ENCODE measurements around the gene PRKAB1.

The PRKAB1 gene

DNA sequence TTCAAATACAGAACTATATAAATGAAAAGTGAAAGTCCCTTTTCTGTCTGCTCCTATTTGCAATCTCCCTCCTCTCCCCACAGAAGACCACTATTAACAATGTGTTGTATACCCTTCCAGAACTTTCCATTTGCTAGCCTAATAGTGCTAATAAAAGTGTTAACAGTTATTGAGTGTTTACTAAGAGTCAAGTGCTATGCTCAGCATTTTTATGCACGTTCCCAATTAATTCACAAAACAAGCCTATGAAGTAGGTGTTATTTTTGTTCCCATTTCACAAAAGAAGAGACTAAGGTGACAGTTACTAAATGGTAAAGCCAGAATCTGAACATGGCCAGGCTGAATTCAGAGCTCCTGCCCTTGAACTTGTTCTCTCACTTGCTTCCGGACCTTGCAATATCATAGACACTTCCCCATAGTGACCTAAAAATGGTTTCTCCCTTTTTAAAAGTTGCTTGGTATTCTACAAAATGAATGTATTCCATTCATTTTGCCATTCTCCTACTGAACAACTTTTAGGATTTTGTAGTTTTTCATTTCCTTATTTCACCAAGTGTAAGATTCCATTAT is 1.6 kb upstream of the PRKAB1 start:
- TF ChIP-seq, protein P1, sequence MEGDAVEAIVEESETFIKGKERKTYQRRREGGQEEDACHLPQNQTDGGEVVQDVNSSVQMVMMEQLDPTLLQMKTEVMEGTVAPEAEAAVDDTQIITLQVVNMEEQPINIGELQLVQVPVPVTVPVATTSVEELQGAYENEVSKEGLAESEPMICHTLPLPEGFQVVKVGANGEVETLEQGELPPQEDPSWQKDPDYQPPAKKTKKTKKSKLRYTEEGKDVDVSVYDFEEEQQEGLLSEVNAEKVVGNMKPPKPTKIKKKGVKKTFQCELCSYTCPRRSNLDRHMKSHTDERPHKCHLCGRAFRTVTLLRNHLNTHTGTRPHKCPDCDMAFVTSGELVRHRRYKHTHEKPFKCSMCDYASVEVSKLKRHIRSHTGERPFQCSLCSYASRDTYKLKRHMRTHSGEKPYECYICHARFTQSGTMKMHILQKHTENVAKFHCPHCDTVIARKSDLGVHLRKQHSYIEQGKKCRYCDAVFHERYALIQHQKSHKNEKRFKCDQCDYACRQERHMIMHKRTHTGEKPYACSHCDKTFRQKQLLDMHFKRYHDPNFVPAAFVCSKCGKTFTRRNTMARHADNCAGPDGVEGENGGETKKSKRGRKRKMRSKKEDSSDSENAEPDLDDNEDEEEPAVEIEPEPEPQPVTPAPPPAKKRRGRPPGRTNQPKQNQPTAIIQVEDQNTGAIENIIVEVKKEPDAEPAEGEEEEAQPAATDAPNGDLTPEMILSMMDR (IDR thresholded peaks at IDR 0.05) = no peak
- no peak for TF ChIP-seq ZFX (IDR thresholded peaks at IDR 0.05; ENCODE audit: borderline replicate concordance)
- H3K27ac ChIP-seq = no peak overlapping the region

DNA sequence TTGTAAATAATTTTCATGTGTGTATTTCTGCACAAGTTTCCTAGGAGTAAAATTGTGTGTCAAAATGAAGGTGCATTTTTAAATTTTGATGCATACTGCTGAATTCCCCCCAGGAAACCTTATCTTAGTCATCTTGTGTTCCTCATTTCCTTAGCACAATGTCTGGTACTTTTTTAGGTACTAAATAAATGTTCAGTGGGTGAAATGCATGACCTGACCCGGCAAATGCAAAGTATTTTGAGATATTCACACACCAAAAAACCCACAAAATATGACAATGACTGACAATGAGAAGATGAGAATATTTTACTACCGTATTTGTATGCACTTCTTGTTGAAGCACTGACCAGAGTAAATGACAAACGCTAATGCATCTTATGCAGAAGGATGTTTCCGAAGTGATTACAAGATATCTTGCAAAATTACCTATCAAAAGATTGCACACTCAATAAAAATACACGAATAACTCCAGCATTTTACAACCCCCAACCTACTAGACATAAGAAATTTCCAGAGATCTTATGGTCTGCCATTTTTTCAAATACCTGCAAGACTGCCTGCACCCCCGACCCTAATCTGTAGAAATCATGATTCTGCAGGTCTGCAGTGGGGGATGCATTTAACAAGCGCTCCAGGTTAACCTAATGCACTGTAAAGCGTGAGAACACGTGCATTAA is 895 bp upstream of the PRKAB1 start:
- H3K27ac ChIP-seq = peak overlapping the region; percentile 91
- no peak for TF ChIP-seq ZFX (IDR thresholded peaks at IDR 0.05; ENCODE audit: borderline replicate concordance)
- TF ChIP-seq, protein P1 (IDR thresholded peaks at IDR 0.05) = 0 out of 2 replicates have a peak, but pooled peaks have one; percentile 69

DNA sequence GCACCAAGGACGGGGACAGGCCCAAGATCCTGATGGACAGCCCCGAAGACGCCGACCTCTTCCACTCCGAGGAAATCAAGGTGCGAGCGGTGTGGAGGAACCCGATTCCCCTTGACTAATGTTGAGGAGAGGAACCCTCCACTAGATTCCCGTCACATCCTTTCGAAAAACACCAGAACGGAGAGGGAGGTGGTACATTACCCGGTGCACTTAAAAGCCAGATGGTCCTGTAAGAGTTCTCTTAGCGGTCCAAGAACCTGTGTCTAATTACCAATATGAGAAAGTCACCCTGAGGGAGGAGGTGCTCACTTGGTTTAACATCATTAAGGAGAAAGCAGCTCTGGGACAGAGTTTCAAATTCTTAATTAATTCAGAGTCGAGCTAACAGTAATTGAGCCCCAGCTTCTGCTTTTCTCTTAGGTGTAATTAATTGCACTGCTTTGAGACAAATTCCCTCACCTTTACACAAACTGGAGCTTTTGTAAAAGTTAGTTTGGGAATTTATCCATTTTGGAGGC is 450 bp downstream of the PRKAB1 start:
- TF ChIP-seq ZFX (IDR thresholded peaks at IDR 0.05; ENCODE audit: borderline replicate concordance) = no peak
- TF ChIP-seq, protein P1 (IDR thresholded peaks at IDR 0.05) = no peak
- peak overlapping the region; percentile 91 for H3K27ac ChIP-seq

- peak overlapping the region; percentile 91 for H3K27ac ChIP-seq
- TF ChIP-seq ZFX (IDR thresholded peaks at IDR 0.05; ENCODE audit: borderline replicate concordance) = no peak
- TF ChIP-seq, protein P1 (IDR thresholded peaks at IDR 0.05) = no peak
Observed at GRCh38 chr12:119669744-119670472, 2.0 kb downstream of the PRKAB1 start.

DNA sequence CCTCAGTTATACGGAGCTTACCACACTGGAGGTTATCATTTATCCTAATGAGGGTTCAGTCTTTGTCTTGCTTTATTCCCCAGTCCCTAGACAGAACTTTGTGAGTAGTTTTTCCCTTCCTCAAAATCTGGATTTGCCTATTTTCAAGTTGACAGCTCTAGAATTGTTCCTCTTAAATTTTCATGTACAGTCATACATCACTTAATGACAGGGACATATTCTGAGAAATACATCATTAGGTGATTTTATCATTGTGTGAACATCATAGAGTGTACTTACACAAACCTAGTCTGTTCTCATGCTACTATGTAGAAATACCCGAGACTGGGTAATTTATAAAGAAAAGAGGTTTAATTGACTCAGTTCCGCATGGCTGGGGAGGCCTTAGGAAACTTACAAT is 3.1 kb downstream of the PRKAB1 start:
- no peak for TF ChIP-seq ZFX (IDR thresholded peaks at IDR 0.05; ENCODE audit: borderline replicate concordance)
- TF ChIP-seq, protein P1 (IDR thresholded peaks at IDR 0.05) = no peak
- H3K27ac ChIP-seq = no peak overlapping the region

DNA sequence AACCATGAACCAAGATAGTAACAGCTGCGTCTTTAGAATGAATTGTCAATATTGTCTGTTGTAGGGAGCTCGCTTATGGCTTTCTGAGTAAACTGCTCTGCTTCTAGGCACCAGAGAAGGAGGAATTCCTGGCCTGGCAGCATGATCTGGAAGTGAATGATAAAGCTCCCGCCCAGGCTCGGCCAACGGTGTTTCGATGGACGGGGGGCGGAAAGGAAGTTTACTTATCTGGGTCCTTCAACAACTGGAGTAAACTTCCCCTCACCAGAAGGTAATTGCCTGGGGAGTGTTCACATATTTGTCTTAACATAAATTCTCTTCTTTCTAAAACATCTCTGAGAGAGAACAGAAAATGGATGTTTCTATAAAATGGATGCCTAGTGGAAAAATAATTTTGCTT is 4.3 kb downstream of the PRKAB1 start:
- no peak overlapping the region for H3K27ac ChIP-seq
- TF ChIP-seq ZFX (IDR thresholded peaks at IDR 0.05; ENCODE audit: borderline replicate concordance) = no peak
- TF ChIP-seq, protein P1 (IDR thresholded peaks at IDR 0.05) = no peak

All from 22Rv1 (cell line).